GM12875 (cell line): ENCODE measurements around the gene UCHL3.

Experiments used
- H3K4me3 ChIP-seq: one replicate; pipeline ENCODE4 v1.5.1; 2011; ENCODE audit warnings: low read depth, low read length, control low read depth
- CTCF ChIP-seq: IDR thresholded peaks from 2 replicates; pipeline ENCODE4 v1.5.1; 2011; ENCODE audit warnings: low read depth, mild to moderate bottlenecking, control low read depth, inconsistent platforms, low read length, moderate library complexity, borderline replicate concordance; ENCODE audit not compliant: insufficient read depth

UCHL3 gene

GRCh38 chr13:75637181-75637750 lies 87.7 kb downstream of the UCHL3 start:
- TF ChIP-seq CTCF: no peak
- H3K4me3 ChIP-seq: peak overlapping the region; percentile 81

GRCh38 chr13:75639454-75639853 lies 89.9 kb downstream of the UCHL3 start:
- no peak for TF ChIP-seq CTCF
- no peak overlapping the region for H3K4me3 ChIP-seq

GRCh38 chr13:75641026-75641425 lies 91.4 kb downstream of the UCHL3 start:
- TF ChIP-seq CTCF: no peak
- no peak overlapping the region for H3K4me3 ChIP-seq

- H3K4me3 ChIP-seq: no peak overlapping the region
Measured at GRCh38 chr13:75643182-75643581, 93.6 kb downstream of the UCHL3 start.

GRCh38 chr13:75643693-75644092 lies 94.1 kb downstream of the UCHL3 start:
- no peak for TF ChIP-seq CTCF

More at GRCh38 chr13:75643182-75643581, 93.6 kb downstream of the UCHL3 start:
- TF ChIP-seq CTCF: no peak

GRCh38 chr13:75645141-75645540 lies 95.5 kb downstream of the UCHL3 start:
- TF ChIP-seq CTCF: no peak
- no peak overlapping the region for H3K4me3 ChIP-seq

More at GRCh38 chr13:75643693-75644092, 94.1 kb downstream of the UCHL3 start:
- H3K4me3 ChIP-seq: no peak overlapping the region

- no peak overlapping the region for H3K4me3 ChIP-seq
- TF ChIP-seq CTCF: no peak
Measured at GRCh38 chr13:75647126-75647784, 97.7 kb downstream of the UCHL3 start.
